Ovary (tissue), 9 donors: ENCODE measurements around the gene UGT1A10. TPM values are rescaled to one million over a fixed set of nuclear protein-coding genes. Genes with fewer than 3 reads are reported as not detected.

Experiments used
- DNase-seq, 5 donors: peaks; one replicate each; pipeline ENCODE4 v3.0.0-alpha.2; 2019 to 2020
- H3K27ac ChIP-seq, 2 donors: fragments of 200-600 bp; one replicate each; pipeline versions ENCODE4 v1.5.1 to v1.8.0; 2019 to 2022
- H3K27me3 ChIP-seq: fragments of 200-600 bp; one replicate; pipeline ENCODE4 v1.8.0; 2022
- H3K36me3 ChIP-seq: fragments of 200-600 bp; sonication (generic); one replicate; pipeline ENCODE4 v1.5.1; 2019
- H3K4me1 ChIP-seq: one replicate; pipeline ENCODE4 v1.8.1; 2013; ENCODE audit warnings: mild to moderate bottlenecking, moderate library complexity; ENCODE audit not compliant: insufficient read depth
- H3K4me3 ChIP-seq: fragments of 200-600 bp; sonication (generic); one replicate; pipeline ENCODE4 v1.5.1; 2017
- H3K9me3 ChIP-seq, 2 donors: fragments of 200-600 bp in 1 of 2; sonication (generic) in 1 of 2; one replicate each; pipeline versions ENCODE4 v1.5.1 to v1.8.1; 2013 to 2019; ENCODE audit warnings: mild to moderate bottlenecking in 1 of 2, moderate library complexity in 1 of 2
- EP300 ChIP-seq: sonication (generic); formaldehyde crosslinking; IDR thresholded peaks from one replicate; pipeline ENCODE4 v1.6.1; 2017; ENCODE audit warnings: antibody characterized with exemption
- POLR2A ChIP-seq: fragments of 450-650 bp; IDR thresholded peaks from one replicate; pipeline ENCODE4 v1.6.1; 2017; ENCODE audit warnings: antibody characterized with exemption, mild to moderate bottlenecking, moderate library complexity
- WGBS, 3 donors: extraction: QIAGEN DNeasy Blood & Tissue Kit in 1 of 3; methylation state at CpG; one replicate each; pipeline versions ENCODE4 v1.1.5 to v1.1.7; 2013 to 2017; 5-methylcytosine and 5-hydroxymethylcytosine counted together
- intact Hi-C, 4 donors: fragments of 100-400 bp; cut with DNase I; formaldehyde crosslinking; loops; one replicate each; pipeline versions ENCODE4 v1.11.0 to v1.15.1; 2022 to 2023
- polyA plus RNA-seq, 2 donors: library from polyadenylated mRNA; stranded (reverse); fragments of 200-250 nt in 1 of 2; fragments of 350-450 nt in 1 of 2; fragmentation: Illumina TruSeq in 1 of 2; extraction: RNeasy Lipid Tissue Mini Kit (QIAGEN cat#74804) in 1 of 2; gene quantifications; one replicate each; pipeline ENCODE4 v1.2.3, GENCODE V29; 2013 to 2014
- total RNA-seq, 7 donors: library from RNA; depleted of rRNA in 2 of 7; stranded (reverse); fragments of >200 nt in 2 of 7; fragmentation: NEBNext Ultra II Directional in 3 of 7; extraction: Animal tissue kit (Norgen Biotek cat#: 25700) in 3 of 7; gene quantifications; one replicate each; pipeline versions ENCODE4 v1.1.0 to v1.2.4, GENCODE V29; 2016 to 2023
- TF ChIP-seq, protein P1 (sequence below), 3 donors: fragments of 450-650 bp in 2 of 3; fragments of 200-600 bp in 1 of 3; IDR thresholded peaks; one replicate each; pipeline versions ENCODE4 v1.5.1 to v1.8.0; 2016 to 2022; ENCODE audit warnings: antibody characterized with exemption in 3 of 3, mild to moderate bottlenecking in 1 of 3
- donor health status: DM: no; HTN: no; CAD: no; lungs with moderate emphysema.
- donor health status: DM: no; HTN: no; CAD: no.
- donor health status: Bipolar disorder and iron deficiency.
- donor health status: DM: yes; HTN: yes; CAD: no.
- donor health status: DM: no; HTN: no; CAD: no.
- donor health status: DM: yes; HTN: yes; CAD: no.

UGT1A10 gene
- total and polyA plus RNA-seq, 9 donors = not detected

DNA sequence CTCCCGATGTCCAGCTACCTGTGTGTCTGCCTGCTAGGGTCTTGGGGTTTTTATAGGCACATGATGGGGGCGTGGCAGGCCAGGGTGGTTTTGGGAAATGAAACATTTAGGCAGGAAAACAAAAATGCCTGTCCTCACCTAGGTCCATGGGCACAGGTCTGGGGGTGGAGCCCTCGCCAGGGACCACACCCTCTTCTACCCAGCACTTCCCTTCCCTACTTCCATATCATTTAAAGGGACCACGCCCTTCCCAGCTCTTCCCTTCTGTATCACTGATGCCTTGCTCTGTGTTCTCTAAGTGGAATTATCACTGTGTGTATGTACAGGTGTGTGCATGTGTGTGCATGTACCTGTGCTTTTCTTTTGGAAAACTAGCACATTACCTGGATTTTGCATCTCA is 130.2 kb downstream of the UGT1A10 start:
- H3K4me3 ChIP-seq = no peak overlapping the region
- H3K4me1 ChIP-seq = no peaks in the 10 kb centered on the region
- intact Hi-C loops = no loop called here
- H3K9me3 ChIP-seq = no peaks in the 10 kb centered on the region
- TF ChIP-seq POLR2A = no peak
- TF ChIP-seq EP300 = no peak
- TF ChIP-seq, protein P1, sequence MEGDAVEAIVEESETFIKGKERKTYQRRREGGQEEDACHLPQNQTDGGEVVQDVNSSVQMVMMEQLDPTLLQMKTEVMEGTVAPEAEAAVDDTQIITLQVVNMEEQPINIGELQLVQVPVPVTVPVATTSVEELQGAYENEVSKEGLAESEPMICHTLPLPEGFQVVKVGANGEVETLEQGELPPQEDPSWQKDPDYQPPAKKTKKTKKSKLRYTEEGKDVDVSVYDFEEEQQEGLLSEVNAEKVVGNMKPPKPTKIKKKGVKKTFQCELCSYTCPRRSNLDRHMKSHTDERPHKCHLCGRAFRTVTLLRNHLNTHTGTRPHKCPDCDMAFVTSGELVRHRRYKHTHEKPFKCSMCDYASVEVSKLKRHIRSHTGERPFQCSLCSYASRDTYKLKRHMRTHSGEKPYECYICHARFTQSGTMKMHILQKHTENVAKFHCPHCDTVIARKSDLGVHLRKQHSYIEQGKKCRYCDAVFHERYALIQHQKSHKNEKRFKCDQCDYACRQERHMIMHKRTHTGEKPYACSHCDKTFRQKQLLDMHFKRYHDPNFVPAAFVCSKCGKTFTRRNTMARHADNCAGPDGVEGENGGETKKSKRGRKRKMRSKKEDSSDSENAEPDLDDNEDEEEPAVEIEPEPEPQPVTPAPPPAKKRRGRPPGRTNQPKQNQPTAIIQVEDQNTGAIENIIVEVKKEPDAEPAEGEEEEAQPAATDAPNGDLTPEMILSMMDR (IDR thresholded peaks at IDR 0.05) = no peak
- WGBS, 3 donors = 62 to 87% (median 72%) methylated on average over 4 of the region's 4 CpGs
- H3K27ac ChIP-seq = no peak overlapping the region
- no peak for DNase-seq
- no peaks in the 10 kb centered on the region for H3K36me3 ChIP-seq
- H3K27me3 ChIP-seq = no peaks in the 10 kb centered on the region

- H3K36me3 ChIP-seq = no peaks in the 10 kb centered on the region
- H3K4me3 ChIP-seq = no peak overlapping the region
- WGBS, 3 donors = 72 to 77% (median 74%) methylated on average over 4 of the region's 4 CpGs
- TF ChIP-seq POLR2A (no peak), EP300 (no peak)
- TF ChIP-seq, protein P1 (IDR thresholded peaks at IDR 0.05) = no peak
- H3K27me3 ChIP-seq = no peaks in the 10 kb centered on the region
- intact Hi-C loops = no loop called here
- no peaks in the 10 kb centered on the region for H3K4me1 ChIP-seq
- no peak for DNase-seq
- no peak overlapping the region for H3K27ac ChIP-seq
- H3K9me3 ChIP-seq = no peaks in the 10 kb centered on the region
These were observed 131.8 kb downstream of the UGT1A10 start for GRCh38 chr2:233768076-233768475.

DNA sequence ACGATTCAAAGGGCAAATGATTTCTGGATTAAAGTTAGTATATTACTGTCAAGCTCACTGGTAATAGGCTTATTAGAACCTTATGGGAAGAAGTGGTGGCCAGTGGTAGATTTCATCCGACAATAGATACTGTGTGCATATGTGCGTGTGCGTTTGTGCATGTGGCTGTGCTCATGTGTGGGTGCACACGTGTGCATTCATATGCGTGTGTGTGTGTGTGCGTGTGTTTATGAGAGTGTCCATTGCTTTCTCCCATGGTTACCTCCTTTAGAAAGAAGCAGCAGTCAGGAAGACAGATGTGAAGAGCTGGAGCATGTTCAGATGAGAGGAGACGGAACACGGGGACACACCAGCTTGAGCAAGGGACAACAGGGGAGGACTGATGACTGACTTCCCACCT is 133.0 kb downstream of the UGT1A10 start:
- Histone ChIP-seq H3K36me3 (no peaks in the 10 kb centered on the region), H3K4me1 (no peaks in the 10 kb centered on the region), H3K4me3 (no peak overlapping the region), H3K27ac (no peak overlapping the region), H3K27me3 (no peaks in the 10 kb centered on the region), H3K9me3 (no peaks in the 10 kb centered on the region)
- WGBS, 3 donors = 89 to 91% (median 90%) methylated on average over 9 of the region's 9 CpGs
- no peak for DNase-seq
- TF ChIP-seq POLR2A (no peak), EP300 (no peak)
- TF ChIP-seq, protein P1 (IDR thresholded peaks at IDR 0.05) = no peak
- intact Hi-C loops = no loop called here

DNA sequence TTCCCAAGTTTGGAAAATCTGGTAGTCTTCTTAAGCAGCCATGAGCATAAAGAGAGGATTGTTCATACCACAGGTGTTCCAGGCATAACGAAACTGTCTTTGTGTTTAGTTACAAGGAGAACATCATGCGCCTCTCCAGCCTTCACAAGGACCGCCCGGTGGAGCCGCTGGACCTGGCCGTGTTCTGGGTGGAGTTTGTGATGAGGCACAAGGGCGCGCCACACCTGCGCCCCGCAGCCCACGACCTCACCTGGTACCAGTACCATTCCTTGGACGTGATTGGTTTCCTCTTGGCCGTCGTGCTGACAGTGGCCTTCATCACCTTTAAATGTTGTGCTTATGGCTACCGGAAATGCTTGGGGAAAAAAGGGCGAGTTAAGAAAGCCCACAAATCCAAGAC is 135.9 kb downstream of the UGT1A10 start:
- H3K4me1 ChIP-seq = no peaks in the 10 kb centered on the region

More for the DNA sequence above, 135.9 kb downstream of the UGT1A10 start:
- DNase-seq = no peak
- intact Hi-C loops = no loop called here
- H3K36me3 ChIP-seq = no peaks in the 10 kb centered on the region
- no peaks in the 10 kb centered on the region for H3K27me3 ChIP-seq
- H3K4me3 ChIP-seq = no peak overlapping the region
- WGBS, 3 donors = 88 to 91% (median 89%) methylated on average over 16 of the region's 16 CpGs
- no peak overlapping the region for H3K27ac ChIP-seq
- no peaks in the 10 kb centered on the region for H3K9me3 ChIP-seq
- TF ChIP-seq POLR2A (no peak), EP300 (no peak)
- TF ChIP-seq, protein P1 (IDR thresholded peaks at IDR 0.05) = no peak
